Suprapubic skin (tissue), 4 donors: ENCODE data around the gene MYO5C. TPM values are rescaled to one million over a fixed set of nuclear protein-coding genes. Genes with fewer than 3 reads are reported as not detected.

ENCODE experiments used
- DNase-seq, 2 donors: peaks; one replicate each; pipeline ENCODE4 v3.0.0-alpha.2; 2019; ENCODE audit warnings: low spot score in 2 of 2
- H3K27ac ChIP-seq: fragments of 200-600 bp; sonication (generic); one replicate; pipeline ENCODE4 v1.5.1; 2019
- H3K27me3 ChIP-seq: fragments of 200-600 bp; sonication (generic); one replicate; pipeline ENCODE4 v1.5.1; 2019
- H3K36me3 ChIP-seq: fragments of 200-600 bp; sonication (generic); one replicate; pipeline ENCODE4 v1.5.1; 2019
- H3K4me1 ChIP-seq: fragments of 200-600 bp; sonication (generic); one replicate; pipeline ENCODE4 v1.5.1; 2019
- H3K4me3 ChIP-seq: fragments of 200-600 bp; sonication (generic); one replicate; pipeline ENCODE4 v1.5.1; 2019; ENCODE audit warnings: mild to moderate bottlenecking
- H3K9me3 ChIP-seq: fragments of 200-600 bp; sonication (generic); one replicate; pipeline ENCODE4 v1.5.1; 2019
- CTCF ChIP-seq, 2 donors: fragments of 200-600 bp in 1 of 2; fragments of 450-650 bp in 1 of 2; sonication (generic) in 1 of 2; IDR thresholded peaks; one replicate each; pipeline ENCODE4 v1.5.1; 2016 to 2019; ENCODE audit warnings: antibody characterized with exemption in 2 of 2, mild to moderate bottlenecking in 1 of 2, moderate library complexity in 1 of 2
- EP300 ChIP-seq: sonication (generic); formaldehyde crosslinking; IDR thresholded peaks from one replicate; pipeline ENCODE4 v1.6.1; 2017; ENCODE audit warnings: antibody characterized with exemption
- POLR2A ChIP-seq, 2 donors: fragments of 450-650 bp; IDR thresholded peaks; one replicate each; pipeline ENCODE4 v1.6.1; 2017; ENCODE audit warnings: antibody characterized with exemption in 2 of 2, mild to moderate bottlenecking in 2 of 2, moderate library complexity in 2 of 2
- POLR2AphosphoS5 ChIP-seq, 3 donors: sonication (generic); formaldehyde crosslinking; IDR thresholded peaks; one replicate each; pipeline ENCODE4 v1.6.1; 2017; ENCODE audit warnings: antibody characterized with exemption in 3 of 3
- WGBS: methylation state at CpG from one replicate; pipeline ENCODE4 v1.1.5; 2018; 5-methylcytosine and 5-hydroxymethylcytosine counted together
- total RNA-seq, 4 donors: library from RNA; depleted of rRNA; stranded (reverse); fragments of >200 nt; gene quantifications; one replicate each; pipeline ENCODE4 v1.1.0, GENCODE V29; 2016

The MYO5C gene
- total RNA-seq, 4 donors from 2014 or later: 11.2 to 31.5 (median 14.9) TPM

- no peak overlapping the region for H3K27ac ChIP-seq
- peaks cover 9% of the 10 kb centered on the region for H3K4me1 ChIP-seq
- no peaks in the 10 kb centered on the region for H3K36me3 ChIP-seq
- H3K27me3 ChIP-seq: no peaks in the 10 kb centered on the region
- 87% methylated on average over 8 of the region's 8 CpGs for WGBS
- TF ChIP-seq POLR2AphosphoS5 (IDR thresholded peaks at IDR 0.05) (no peak), CTCF (IDR thresholded peaks at IDR 0.05) (no peak), POLR2A (IDR thresholded peaks at IDR 0.05) (no peak), EP300 (no peak)
- H3K9me3 ChIP-seq: no peaks in the 10 kb centered on the region
- DNase-seq: no peak
- no peak overlapping the region for H3K4me3 ChIP-seq
Observed at GRCh38 chr15:52251144-52251860, 44.3 kb downstream of the MYO5C start.

- no peak for TF ChIP-seq EP300
- TF ChIP-seq CTCF (IDR thresholded peaks at IDR 0.05): no peak
- no peak for TF ChIP-seq POLR2AphosphoS5 (IDR thresholded peaks at IDR 0.05)
- TF ChIP-seq POLR2A (IDR thresholded peaks at IDR 0.05): no peak
- DNase-seq: no peak
- Histone ChIP-seq H3K36me3 (no peaks in the 10 kb centered on the region), H3K9me3 (no peaks in the 10 kb centered on the region), H3K27ac (peak overlapping the region; percentile 25), H3K27me3 (no peaks in the 10 kb centered on the region), H3K4me3 (no peak overlapping the region), H3K4me1 (peaks cover 1% of the 10 kb centered on the region)
- WGBS: 90% methylated on average over 7 of the region's 7 CpGs
Observed at GRCh38 chr15:52247461-52247860, 48.1 kb downstream of the MYO5C start.

GRCh38 chr15:52246686-52247431 lies 48.7 kb downstream of the MYO5C start:
- Histone ChIP-seq H3K9me3 (no peaks in the 10 kb centered on the region), H3K27ac (peak overlapping the region; percentile 25), H3K36me3 (no peaks in the 10 kb centered on the region), H3K27me3 (no peaks in the 10 kb centered on the region), H3K4me1 (no peaks in the 10 kb centered on the region), H3K4me3 (no peak overlapping the region)
- WGBS: 86% methylated on average over 16 of the region's 16 CpGs
- TF ChIP-seq POLR2AphosphoS5 (IDR thresholded peaks at IDR 0.05): peak in 1 of 3 donors; percentile 27
- TF ChIP-seq POLR2A (IDR thresholded peaks at IDR 0.05): no peak
- no peak for DNase-seq

- Histone ChIP-seq H3K4me1 (no peaks in the 10 kb centered on the region), H3K9me3 (no peaks in the 10 kb centered on the region), H3K27me3 (no peaks in the 10 kb centered on the region), H3K36me3 (no peaks in the 10 kb centered on the region), H3K4me3 (no peak overlapping the region), H3K27ac (no peak overlapping the region)
- WGBS: 79% methylated on average over 15 of the region's 20 CpGs
- DNase-seq: no peak
- TF ChIP-seq POLR2A (IDR thresholded peaks at IDR 0.05) (no peak), POLR2AphosphoS5 (IDR thresholded peaks at IDR 0.05) (no peak), EP300 (no peak), CTCF (IDR thresholded peaks at IDR 0.05) (no peak)
Observed at GRCh38 chr15:52243697-52244555, 51.7 kb downstream of the MYO5C start.

GRCh38 chr15:52243286-52243685 lies 52.3 kb downstream of the MYO5C start:
- Histone ChIP-seq H3K36me3 (no peaks in the 10 kb centered on the region), H3K9me3 (no peaks in the 10 kb centered on the region), H3K4me3 (no peak overlapping the region), H3K4me1 (no peaks in the 10 kb centered on the region), H3K27ac (no peak overlapping the region), H3K27me3 (no peaks in the 10 kb centered on the region)
- TF ChIP-seq POLR2A (IDR thresholded peaks at IDR 0.05): no peak
- WGBS: 94% methylated on average over 3 of the region's 7 CpGs
- no peak for DNase-seq
